Mucosa of descending colon (tissue), 3 donors: ENCODE data around the gene TLR2. TPM values are rescaled to one million over a fixed set of nuclear protein-coding genes. Genes with fewer than 3 reads are reported as not detected.
A peak's percentile ranks its signal among the peaks of the same experiment; 100 is the strongest.

Experiments
- ATAC-seq: fragments of 200-7000 bp; cut with Tn5 transposase; one replicate; pipeline ENCODE4 v1.9.1; 2020; ENCODE audit warnings: mild to moderate bottlenecking, moderate library complexity
- DNase-seq, 3 donors: peaks; one replicate each; pipeline ENCODE4 v3.0.0-alpha.2; 2020
- H3K36me3 ChIP-seq: fragments of 200-600 bp; one replicate; pipeline ENCODE4 v1.8.0; 2021; ENCODE audit warnings: low read depth, mild to moderate bottlenecking
- H3K4me1 ChIP-seq: fragments of 200-600 bp; one replicate; pipeline ENCODE4 v1.8.0; 2021; ENCODE audit warnings: low read depth, mild to moderate bottlenecking
- H3K4me3 ChIP-seq: fragments of 200-600 bp; one replicate; pipeline ENCODE4 v1.8.0; 2021; ENCODE audit warnings: mild to moderate bottlenecking
- H3K9me3 ChIP-seq: fragments of 200-600 bp; one replicate; pipeline ENCODE4 v1.8.0; 2021; ENCODE audit warnings: mild to moderate bottlenecking
- intact Hi-C, 2 donors: fragments of 100-400 bp; cut with DNase I in 1 of 2; cut with micrococcal nuclease in 1 of 2; formaldehyde crosslinking; loops; one replicate each; pipeline versions ENCODE4 v1.11.0 to v1.11.1; 2022; cut with DNase I, micrococcal nuclease
- long read RNA-seq, 2 donors: library from polyadenylated mRNA; unstranded; transcript quantifications; one replicate each; pipeline ENCODE4 v2.0.0, GENCODE V29; 2019 to 2021
- total RNA-seq, 3 donors: library from RNA; stranded (reverse); fragmentation: NEBNext Ultra II Directional in 2 of 3; extraction: Animal tissue kit (Norgen Biotek cat#: 25700) in 2 of 3; gene quantifications; one replicate each; pipeline versions ENCODE4 v1.2.1 to v1.2.4, GENCODE V29; 2021 to 2023
- TF ChIP-seq, protein P1 (sequence below): fragments of 200-600 bp; IDR thresholded peaks from one replicate; pipeline ENCODE4 v1.8.0; 2022; ENCODE audit warnings: antibody characterized with exemption, mild to moderate bottlenecking
- donor health status: DM: no; HTN: no; CAD: no; lungs with moderate emphysema.
- donor health status: DM: no; HTN: no; CAD: no.
- donor health status: DM: no; HTN: yes; CAD: no.

TLR2 gene, protein sequence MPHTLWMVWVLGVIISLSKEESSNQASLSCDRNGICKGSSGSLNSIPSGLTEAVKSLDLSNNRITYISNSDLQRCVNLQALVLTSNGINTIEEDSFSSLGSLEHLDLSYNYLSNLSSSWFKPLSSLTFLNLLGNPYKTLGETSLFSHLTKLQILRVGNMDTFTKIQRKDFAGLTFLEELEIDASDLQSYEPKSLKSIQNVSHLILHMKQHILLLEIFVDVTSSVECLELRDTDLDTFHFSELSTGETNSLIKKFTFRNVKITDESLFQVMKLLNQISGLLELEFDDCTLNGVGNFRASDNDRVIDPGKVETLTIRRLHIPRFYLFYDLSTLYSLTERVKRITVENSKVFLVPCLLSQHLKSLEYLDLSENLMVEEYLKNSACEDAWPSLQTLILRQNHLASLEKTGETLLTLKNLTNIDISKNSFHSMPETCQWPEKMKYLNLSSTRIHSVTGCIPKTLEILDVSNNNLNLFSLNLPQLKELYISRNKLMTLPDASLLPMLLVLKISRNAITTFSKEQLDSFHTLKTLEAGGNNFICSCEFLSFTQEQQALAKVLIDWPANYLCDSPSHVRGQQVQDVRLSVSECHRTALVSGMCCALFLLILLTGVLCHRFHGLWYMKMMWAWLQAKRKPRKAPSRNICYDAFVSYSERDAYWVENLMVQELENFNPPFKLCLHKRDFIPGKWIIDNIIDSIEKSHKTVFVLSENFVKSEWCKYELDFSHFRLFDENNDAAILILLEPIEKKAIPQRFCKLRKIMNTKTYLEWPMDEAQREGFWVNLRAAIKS
- total RNA-seq = 10 to 100 TPM in 1 of 3 donors, 1 to 10 TPM in 2; 2.0 to 12.9 (median 7.7) TPM
- long read RNA-seq, donor 1, transcript TLR2-206 (3 exons, 2,716 nt) = major isoform, 9 of 11 reads
- long read RNA-seq, donor 1, partial matches to known transcripts = 0 of 11 reads
- long read RNA-seq, donor 1, other reads (novel, unspliced or antisense) = 1 of 11 reads
- long read RNA-seq, donor 2 = 0 reads

DNA sequence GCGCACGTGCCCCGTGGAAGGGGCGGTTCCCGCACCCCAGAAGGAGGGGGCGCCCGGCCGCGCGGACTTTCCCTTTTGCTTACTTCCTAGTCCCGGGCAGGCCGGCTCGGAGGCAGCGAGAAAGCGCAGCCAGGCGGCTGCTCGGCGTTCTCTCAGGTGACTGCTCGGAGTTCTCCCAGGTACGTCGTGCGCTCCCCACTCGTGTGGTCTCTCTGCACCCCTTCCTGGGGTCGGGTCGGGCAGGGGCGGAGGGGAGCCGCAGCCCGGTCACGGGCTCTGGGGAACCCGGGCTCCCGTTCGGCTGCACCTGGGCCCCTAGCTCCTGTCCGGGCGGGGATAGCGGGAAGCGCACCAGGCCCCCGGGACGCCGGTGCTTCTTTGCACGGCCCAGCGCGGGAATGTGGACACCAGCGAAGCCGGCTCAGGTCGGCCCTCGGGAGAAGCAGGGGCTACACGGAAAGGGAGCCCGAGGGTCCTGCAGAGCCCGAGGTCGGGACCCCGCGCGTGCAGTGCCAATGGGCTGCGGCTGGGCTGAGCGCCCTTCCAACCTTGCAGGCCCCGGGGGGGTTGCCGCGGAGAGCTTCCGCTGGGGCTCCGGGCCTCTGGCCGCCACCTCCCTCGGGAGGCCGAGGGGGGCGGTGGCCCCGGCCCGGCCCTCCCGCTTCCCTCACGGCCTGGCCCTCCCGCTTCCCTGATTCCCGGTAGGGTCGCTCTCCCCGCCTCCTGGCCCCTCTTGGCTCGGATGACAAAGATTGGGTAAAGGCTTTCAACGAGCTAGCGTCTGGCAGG lies at the start of gene TLR2:
TSS of gene TLR2 (plus strand) at position 99 of the 789 bp plus-strand sequence. CDS start 18,628 bp downstream, outside the sequence.
- Histone ChIP-seq H3K4me1 (peaks cover 14% of the 10 kb centered on the region), H3K4me3 (peak within 1 kb of the TSS; percentile 13), H3K36me3 (no peaks in the 10 kb centered on the region), H3K9me3 (peaks cover 17% of the 10 kb centered on the region)
- peak; percentile 69 to 86 (median 82) for DNase-seq
- ATAC-seq = peak; percentile 95
- intact Hi-C loops = no loop called here
- TF ChIP-seq, protein P1, sequence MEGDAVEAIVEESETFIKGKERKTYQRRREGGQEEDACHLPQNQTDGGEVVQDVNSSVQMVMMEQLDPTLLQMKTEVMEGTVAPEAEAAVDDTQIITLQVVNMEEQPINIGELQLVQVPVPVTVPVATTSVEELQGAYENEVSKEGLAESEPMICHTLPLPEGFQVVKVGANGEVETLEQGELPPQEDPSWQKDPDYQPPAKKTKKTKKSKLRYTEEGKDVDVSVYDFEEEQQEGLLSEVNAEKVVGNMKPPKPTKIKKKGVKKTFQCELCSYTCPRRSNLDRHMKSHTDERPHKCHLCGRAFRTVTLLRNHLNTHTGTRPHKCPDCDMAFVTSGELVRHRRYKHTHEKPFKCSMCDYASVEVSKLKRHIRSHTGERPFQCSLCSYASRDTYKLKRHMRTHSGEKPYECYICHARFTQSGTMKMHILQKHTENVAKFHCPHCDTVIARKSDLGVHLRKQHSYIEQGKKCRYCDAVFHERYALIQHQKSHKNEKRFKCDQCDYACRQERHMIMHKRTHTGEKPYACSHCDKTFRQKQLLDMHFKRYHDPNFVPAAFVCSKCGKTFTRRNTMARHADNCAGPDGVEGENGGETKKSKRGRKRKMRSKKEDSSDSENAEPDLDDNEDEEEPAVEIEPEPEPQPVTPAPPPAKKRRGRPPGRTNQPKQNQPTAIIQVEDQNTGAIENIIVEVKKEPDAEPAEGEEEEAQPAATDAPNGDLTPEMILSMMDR = no peak

DNA sequence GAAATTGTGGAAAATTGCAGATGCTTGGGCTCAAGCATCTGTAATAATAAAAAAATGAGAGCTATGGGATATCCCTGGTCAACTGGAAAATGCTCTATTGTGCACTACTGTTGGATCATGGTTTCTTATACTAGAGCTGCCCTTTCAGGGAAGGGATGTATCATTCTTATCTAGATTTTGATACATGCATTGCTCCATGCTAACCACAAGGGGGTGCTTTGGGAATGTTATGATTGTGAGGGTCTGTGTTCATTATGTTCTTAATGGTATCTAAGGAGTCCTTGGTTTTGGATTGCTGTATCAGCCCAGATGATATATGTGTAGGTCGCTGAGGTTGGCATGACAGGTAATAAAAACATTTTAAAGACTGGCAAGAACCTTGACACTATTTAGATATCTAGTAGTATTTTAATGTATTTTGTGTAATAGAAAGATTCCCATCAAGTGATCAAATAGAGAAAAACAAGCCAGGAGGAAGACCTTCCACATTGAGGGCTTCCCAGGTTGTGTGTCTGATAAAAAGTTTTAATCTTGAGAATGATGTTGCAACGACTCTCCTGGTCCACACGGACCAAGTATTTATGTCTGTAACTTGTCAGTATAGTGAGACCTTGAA lies 49.2 kb upstream of the TLR2 start:
- Histone ChIP-seq H3K4me1 (no peaks in the 10 kb centered on the region), H3K9me3 (no peaks in the 10 kb centered on the region), H3K36me3 (no peaks in the 10 kb centered on the region), H3K4me3 (no peak overlapping the region)
- TF ChIP-seq, protein P1 = peak; percentile 25
- no peak for DNase-seq
- intact Hi-C loops = no loop called here
- ATAC-seq = peak; percentile 38

DNA sequence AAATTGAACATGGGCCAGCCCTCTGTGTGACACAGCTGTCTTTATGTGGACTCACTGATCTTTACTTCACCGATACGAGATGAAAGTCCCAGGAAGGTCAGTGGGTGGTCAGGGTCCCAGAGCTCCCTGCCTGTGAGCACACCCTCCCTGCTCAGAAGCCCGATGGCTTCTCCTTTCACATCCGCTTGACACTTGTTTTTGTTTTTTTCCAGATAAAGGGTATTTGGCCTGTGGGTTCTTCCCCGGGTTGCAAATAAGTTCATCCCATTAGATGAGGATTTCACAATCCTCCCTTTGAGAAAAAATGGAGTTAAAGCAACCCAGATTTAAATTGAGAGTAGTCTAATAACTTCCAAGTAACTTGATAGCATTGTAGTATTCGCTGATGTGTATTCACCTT lies 48.2 kb upstream of the TLR2 start:
- intact Hi-C loops = no loop called here
- H3K36me3 ChIP-seq = no peaks in the 10 kb centered on the region
- no peaks in the 10 kb centered on the region for H3K9me3 ChIP-seq
- no peak for ATAC-seq
- H3K4me3 ChIP-seq = no peak overlapping the region
- no peak for DNase-seq
- H3K4me1 ChIP-seq = no peaks in the 10 kb centered on the region
- TF ChIP-seq, protein P1 = no peak

DNA sequence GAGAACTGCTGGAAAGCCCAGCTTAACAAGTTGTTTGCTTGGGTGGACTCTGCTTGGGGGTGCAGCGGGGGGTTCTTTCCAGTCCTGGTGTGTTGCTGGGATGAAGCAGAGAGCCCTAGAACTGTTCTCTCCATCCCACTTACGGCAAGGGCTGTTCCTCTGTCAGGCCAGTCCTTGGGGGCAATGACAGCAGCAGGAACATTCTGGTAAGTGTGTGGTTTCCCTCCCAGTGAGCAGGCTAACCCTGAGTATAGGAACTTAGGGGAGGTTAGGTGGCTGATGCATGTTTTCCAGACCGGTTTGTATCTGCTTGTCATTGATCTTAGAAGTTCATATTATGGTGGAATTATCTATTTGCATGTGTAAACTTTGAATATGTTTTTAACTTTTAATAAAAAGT lies 46.9 kb upstream of the TLR2 start:
- no peaks in the 10 kb centered on the region for H3K4me1 ChIP-seq
- no peak for DNase-seq
- no peak overlapping the region for H3K4me3 ChIP-seq
- ATAC-seq = no peak
- H3K36me3 ChIP-seq = no peaks in the 10 kb centered on the region
- intact Hi-C loops = no loop called here
- TF ChIP-seq, protein P1 = no peak
- H3K9me3 ChIP-seq = no peaks in the 10 kb centered on the region

DNA sequence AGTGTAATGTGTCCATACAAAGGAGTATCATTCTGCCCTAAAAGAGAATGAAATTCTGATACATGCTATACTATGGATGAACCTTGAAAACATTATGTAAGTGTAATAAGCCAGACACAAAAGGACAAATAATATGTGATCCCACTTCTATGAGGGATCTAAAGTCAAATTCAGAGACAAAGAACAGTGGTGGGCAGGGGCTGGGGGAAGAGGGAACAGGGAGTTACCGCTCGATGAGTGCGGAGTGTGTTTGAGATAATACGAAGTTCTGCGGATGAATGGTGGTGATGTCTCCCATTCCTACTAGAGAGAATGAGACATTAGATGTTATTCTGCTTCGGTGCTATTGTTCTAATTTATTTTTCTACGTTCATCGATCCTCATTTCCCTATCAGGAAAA lies 46.1 kb upstream of the TLR2 start:
- intact Hi-C loops = no loop called here
- no peaks in the 10 kb centered on the region for H3K36me3 ChIP-seq
- H3K4me3 ChIP-seq = no peak overlapping the region
- TF ChIP-seq, protein P1 = no peak
- no peaks in the 10 kb centered on the region for H3K4me1 ChIP-seq
- DNase-seq (no peak), ATAC-seq (no peak)
- H3K9me3 ChIP-seq = no peaks in the 10 kb centered on the region
